SU-DHL-6 (cell line): Measurements from ENCODE around the gene IFI44.

Experiments used
- CTCF ChIP-seq: fragments of 200-600 bp; sonication (generic); IDR thresholded peaks from one replicate; pipeline ENCODE4 v1.5.1; 2017; ENCODE audit warnings: antibody characterized with exemption, mild to moderate bottlenecking, low read length, moderate library complexity; ENCODE audit not compliant: insufficient read depth, poor library complexity, severe bottlenecking
- EZH2phosphoT487 ChIP-seq: fragments of 200-600 bp; sonication (generic), shearing (Covaris generic); conservative IDR thresholded peaks from 2 replicates; pipeline ENCODE4 v1.6.1; 2018; ENCODE audit warnings: mild to moderate bottlenecking, antibody characterized with exemption, low read length, moderate library complexity, mixed read lengths

GRCh38 chr1:78606274-78606673 is 43.4 kb upstream of the IFI44 start:
- TF ChIP-seq CTCF (no peak), EZH2phosphoT487 (no peak)
